ENCODE measurements around the gene DNAH2.

DNAH2 gene

GRCh38 chr17:7845359-7846062, 128.0 kb downstream of the DNAH2 start:
- TF ChIP-seq CTCF (IDR thresholded peaks at IDR 0.05; ENCODE audit: low read depth, low read length, missing control alignments) = no peak
- peak overlapping the region; percentile 72 for H3K4me3 ChIP-seq (ENCODE audit: low read depth, low read length)
- no peak for DNase-seq (ENCODE audit: low read depth)

- DNase-seq (ENCODE audit: low read depth) = no peak
- TF ChIP-seq CTCF (IDR thresholded peaks at IDR 0.05; ENCODE audit: low read depth, low read length, missing control alignments) = no peak
- H3K4me3 ChIP-seq (ENCODE audit: low read depth, low read length) = no peak overlapping the region
These were observed 128.7 kb downstream of the DNAH2 start for GRCh38 chr17:7846063-7846735.

- DNase-seq (ENCODE audit: low read depth) = no peak
- no peak overlapping the region for H3K4me3 ChIP-seq (ENCODE audit: low read depth, low read length)
- no peak for TF ChIP-seq CTCF (IDR thresholded peaks at IDR 0.05; ENCODE audit: low read depth, low read length, missing control alignments)
These were observed 129.5 kb downstream of the DNAH2 start for GRCh38 chr17:7846765-7847661.

GRCh38 chr17:7848131-7848579, 130.6 kb downstream of the DNAH2 start:
- no peak for TF ChIP-seq CTCF (IDR thresholded peaks at IDR 0.05; ENCODE audit: low read depth, low read length, missing control alignments)
- no peak overlapping the region for H3K4me3 ChIP-seq (ENCODE audit: low read depth, low read length)

GRCh38 chr17:7848739-7849129, 131.2 kb downstream of the DNAH2 start:
- H3K4me3 ChIP-seq (ENCODE audit: low read depth, low read length) = no peak overlapping the region
- TF ChIP-seq CTCF (IDR thresholded peaks at IDR 0.05; ENCODE audit: low read depth, low read length, missing control alignments) = no peak
- no peak for DNase-seq (ENCODE audit: low read depth)

More at GRCh38 chr17:7848131-7848579, 130.6 kb downstream of the DNAH2 start:
- no peak for DNase-seq (ENCODE audit: low read depth)

- H3K4me3 ChIP-seq (ENCODE audit: low read depth, low read length) = no peak overlapping the region
- DNase-seq (ENCODE audit: low read depth) = no peak
- no peak for TF ChIP-seq CTCF (IDR thresholded peaks at IDR 0.05; ENCODE audit: low read depth, low read length, missing control alignments)
These were observed 131.7 kb downstream of the DNAH2 start for GRCh38 chr17:7849130-7849750.
